Right atrium auricular region (tissue), 2 donors: Measurements from ENCODE around the gene SULF2. TPM values are rescaled to one million over a fixed set of nuclear protein-coding genes. Genes with fewer than 3 reads are reported as not detected.

Source experiments
- DNase-seq: peaks from one replicate; pipeline ENCODE4 v3.0.0-alpha.2; 2019; ENCODE audit warnings: low spot score
- H3K27ac ChIP-seq, 2 donors: fragments of 200-600 bp; sonication (generic); 1 replicate in 1 of 2; 2 replicates in 1 of 2; pipeline ENCODE4 v1.5.1; 2016 to 2019
- H3K27me3 ChIP-seq, 2 donors: fragments of 200-600 bp; sonication (generic); one replicate each; pipeline versions ENCODE4 v1.5.1 to v1.6.0; 2017 to 2019
- H3K36me3 ChIP-seq: fragments of 200-600 bp; sonication (generic); one replicate; pipeline ENCODE4 v1.5.1; 2016
- H3K4me1 ChIP-seq, 2 donors: fragments of 200-600 bp; sonication (generic); one replicate each; pipeline versions ENCODE4 v1.5.1 to v1.6.0; 2017 to 2019
- H3K4me3 ChIP-seq, 2 donors: fragments of 200-600 bp; sonication (generic); 1 replicate in 1 of 2; 2 replicates in 1 of 2; pipeline ENCODE4 v1.5.1; 2017 to 2019; ENCODE audit warnings: mild to moderate bottlenecking in 1 of 2, moderate library complexity in 1 of 2
- H3K9me3 ChIP-seq, 2 donors: fragments of 200-600 bp; sonication (generic); one replicate each; pipeline ENCODE4 v1.5.1; 2019
- total RNA-seq, 2 donors: library from RNA; depleted of rRNA; stranded (reverse); fragments of >200 nt; gene quantifications; one replicate each; pipeline ENCODE4 v1.1.0, GENCODE V29; 2016
- TF ChIP-seq, protein P1 (sequence below), 2 donors: fragments of 200-600 bp; sonication (generic); IDR thresholded peaks; one replicate each; pipeline ENCODE4 v1.5.1; 2019; ENCODE audit warnings: antibody characterized with exemption in 2 of 2

The SULF2 gene
- total RNA-seq, 2 donors from 2014 or later, result 33.7 to 57.8 TPM

DNA sequence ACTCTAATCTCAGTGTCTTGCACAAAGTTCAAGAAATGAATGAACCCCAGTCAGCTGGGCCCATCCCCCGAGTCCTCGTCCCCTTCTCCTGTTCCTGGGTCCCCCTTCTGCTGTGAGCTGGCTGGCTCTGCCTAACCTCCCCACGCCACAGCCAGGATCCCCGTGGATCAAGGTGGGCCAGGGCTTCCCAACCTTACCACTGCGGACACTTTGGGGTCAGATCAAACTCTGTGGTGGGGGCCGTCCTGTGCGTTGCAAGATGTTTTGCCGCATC lies 116.2 kb downstream of the SULF2 start:
- TF ChIP-seq, protein P1, sequence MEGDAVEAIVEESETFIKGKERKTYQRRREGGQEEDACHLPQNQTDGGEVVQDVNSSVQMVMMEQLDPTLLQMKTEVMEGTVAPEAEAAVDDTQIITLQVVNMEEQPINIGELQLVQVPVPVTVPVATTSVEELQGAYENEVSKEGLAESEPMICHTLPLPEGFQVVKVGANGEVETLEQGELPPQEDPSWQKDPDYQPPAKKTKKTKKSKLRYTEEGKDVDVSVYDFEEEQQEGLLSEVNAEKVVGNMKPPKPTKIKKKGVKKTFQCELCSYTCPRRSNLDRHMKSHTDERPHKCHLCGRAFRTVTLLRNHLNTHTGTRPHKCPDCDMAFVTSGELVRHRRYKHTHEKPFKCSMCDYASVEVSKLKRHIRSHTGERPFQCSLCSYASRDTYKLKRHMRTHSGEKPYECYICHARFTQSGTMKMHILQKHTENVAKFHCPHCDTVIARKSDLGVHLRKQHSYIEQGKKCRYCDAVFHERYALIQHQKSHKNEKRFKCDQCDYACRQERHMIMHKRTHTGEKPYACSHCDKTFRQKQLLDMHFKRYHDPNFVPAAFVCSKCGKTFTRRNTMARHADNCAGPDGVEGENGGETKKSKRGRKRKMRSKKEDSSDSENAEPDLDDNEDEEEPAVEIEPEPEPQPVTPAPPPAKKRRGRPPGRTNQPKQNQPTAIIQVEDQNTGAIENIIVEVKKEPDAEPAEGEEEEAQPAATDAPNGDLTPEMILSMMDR (IDR thresholded peaks at IDR 0.05), result no peak
- Histone ChIP-seq H3K27me3 (no peaks in the 10 kb centered on the region), H3K4me3 (no peak overlapping the region), H3K4me1 (peaks cover 0 to under 1% of the 10 kb centered on the region in 2 donors), H3K36me3 (no peaks in the 10 kb centered on the region), H3K27ac (no peak overlapping the region), H3K9me3 (no peaks in the 10 kb centered on the region)
- DNase-seq, result no peak

DNA sequence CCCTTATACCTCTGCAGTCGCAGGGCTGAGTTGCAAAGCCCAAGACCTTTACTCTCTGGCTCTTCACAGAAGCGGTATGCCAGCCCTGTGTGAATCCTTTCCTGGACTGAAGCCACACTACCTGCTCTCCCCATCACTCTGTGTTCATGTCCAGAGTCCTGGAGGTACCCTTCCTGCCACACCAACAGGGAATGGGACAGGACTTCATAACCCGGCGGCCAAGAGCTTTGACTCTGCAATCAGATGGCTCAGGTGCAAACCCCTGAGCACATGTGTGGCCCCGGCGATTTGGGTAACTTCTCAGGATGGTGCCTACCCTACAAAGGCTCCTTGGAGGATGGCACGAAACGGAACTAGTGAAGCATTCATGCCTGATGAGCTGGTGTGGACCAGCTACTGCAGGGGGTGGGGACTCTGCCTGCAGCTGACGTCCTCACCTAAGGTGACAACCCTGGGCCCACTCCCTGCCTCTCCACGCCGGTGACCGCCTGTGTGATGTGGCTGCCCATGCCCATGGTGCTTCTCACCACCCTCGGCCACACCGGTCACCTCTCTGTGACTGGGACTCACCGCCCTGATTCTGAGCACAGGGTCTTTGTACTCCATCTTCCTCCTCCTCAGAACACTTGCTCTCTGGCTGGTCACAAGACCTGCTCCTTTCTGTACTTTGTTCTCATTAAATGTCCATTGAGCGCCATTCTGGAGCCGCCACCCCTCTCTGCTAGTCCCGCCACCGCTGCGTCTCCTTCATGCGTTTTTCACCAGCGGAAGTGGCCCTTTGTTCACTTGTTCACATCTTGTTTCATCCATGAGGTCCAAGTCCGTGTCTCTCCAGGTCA lies 116.7 kb downstream of the SULF2 start:
- TF ChIP-seq, protein P1 (IDR thresholded peaks at IDR 0.05), result no peak
- H3K36me3 ChIP-seq, result no peaks in the 10 kb centered on the region
- H3K27ac ChIP-seq, result no peak overlapping the region
- peaks cover 0 to 4% of the 10 kb centered on the region in 2 donors for H3K4me1 ChIP-seq
- no peaks in the 10 kb centered on the region for H3K9me3 ChIP-seq
- H3K4me3 ChIP-seq, result no peak overlapping the region
- no peaks in the 10 kb centered on the region for H3K27me3 ChIP-seq
- DNase-seq, result no peak

GRCh38 chr20:47667531-47668312 lies 117.6 kb downstream of the SULF2 start:
- Histone ChIP-seq H3K4me3 (no peak overlapping the region), H3K9me3 (no peaks in the 10 kb centered on the region), H3K36me3 (no peaks in the 10 kb centered on the region), H3K4me1 (peaks cover 0 to 4% of the 10 kb centered on the region in 2 donors), H3K27me3 (no peaks in the 10 kb centered on the region), H3K27ac (no peak overlapping the region)
- TF ChIP-seq, protein P1 (IDR thresholded peaks at IDR 0.05), result no peak
- no peak for DNase-seq

- TF ChIP-seq, protein P1 (IDR thresholded peaks at IDR 0.05), result no peak
- peaks cover 0 to 4% of the 10 kb centered on the region in 2 donors for H3K4me1 ChIP-seq
- DNase-seq, result no peak
- no peak overlapping the region for H3K27ac ChIP-seq
- no peaks in the 10 kb centered on the region for H3K27me3 ChIP-seq
- H3K4me3 ChIP-seq, result no peak overlapping the region
- H3K36me3 ChIP-seq, result no peaks in the 10 kb centered on the region
- H3K9me3 ChIP-seq, result no peaks in the 10 kb centered on the region
Measured at GRCh38 chr20:47667086-47667485, 118.2 kb downstream of the SULF2 start.

GRCh38 chr20:47666304-47666703 lies 119.0 kb downstream of the SULF2 start:
- H3K27me3 ChIP-seq, result no peaks in the 10 kb centered on the region
- H3K36me3 ChIP-seq, result no peaks in the 10 kb centered on the region
- H3K27ac ChIP-seq, result no peak overlapping the region
- no peaks in the 10 kb centered on the region for H3K9me3 ChIP-seq
- no peak for DNase-seq
- H3K4me3 ChIP-seq, result no peak overlapping the region
- TF ChIP-seq, protein P1 (IDR thresholded peaks at IDR 0.05), result no peak
- peaks cover 0 to 4% of the 10 kb centered on the region in 2 donors for H3K4me1 ChIP-seq
